T-helper 9 cell (primary cell): Measurements from ENCODE around the gene ORC1.

ENCODE experiments used
- DNase-seq: peaks from one replicate; pipeline ENCODE4 v3.0.0-alpha.2; 2020

Gene ORC1

DNA sequence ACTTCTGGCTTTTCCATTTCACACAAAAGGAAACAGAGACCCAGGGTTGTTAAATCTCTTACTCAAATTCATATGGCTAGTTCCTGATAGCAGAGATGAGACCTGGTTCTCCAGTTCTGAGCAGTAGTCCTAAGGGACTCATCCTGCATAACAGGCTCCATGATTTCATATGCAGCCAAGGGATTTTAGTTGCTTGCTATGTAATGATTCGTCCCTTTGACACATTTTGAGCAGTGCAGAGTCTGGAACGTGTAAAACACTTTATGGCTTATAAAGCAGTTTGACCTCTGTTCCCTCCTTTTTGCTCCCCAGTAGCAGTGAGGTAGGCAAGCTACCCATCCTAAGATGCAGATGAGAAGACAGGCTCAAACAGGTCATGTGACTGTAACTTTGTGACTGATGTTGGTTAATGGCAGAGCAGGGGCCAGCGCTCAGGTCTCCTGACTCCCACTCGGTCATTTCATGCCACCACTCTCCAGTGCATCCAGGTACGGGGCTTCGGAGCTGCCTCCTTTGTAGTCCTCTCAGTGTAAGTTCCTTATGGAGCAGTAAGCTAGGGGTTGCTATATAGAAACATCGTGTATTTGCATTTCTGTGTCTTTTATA, 62.5 kb downstream of the ORC1 start:
- no peak for DNase-seq

DNA sequence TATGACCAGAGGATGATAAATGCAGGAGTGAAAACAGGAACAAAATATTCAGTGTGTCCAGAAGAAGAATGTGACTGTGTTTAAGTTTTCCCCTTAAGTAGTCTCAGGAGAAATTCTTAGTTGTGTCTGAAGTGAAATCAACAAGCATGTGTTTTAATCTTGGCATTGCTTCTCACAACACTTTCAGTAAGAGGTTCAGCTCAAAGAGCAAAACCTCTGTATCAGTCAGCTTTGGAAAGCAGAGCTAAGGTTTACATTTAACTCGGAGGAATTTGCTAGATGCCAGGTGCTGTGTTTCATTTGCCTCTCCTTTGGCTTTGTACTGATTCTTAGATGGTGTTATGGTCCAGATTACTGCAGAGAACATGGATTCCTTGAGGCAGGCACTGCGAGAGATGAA, 66.8 kb downstream of the ORC1 start:
- no peak for DNase-seq

DNA sequence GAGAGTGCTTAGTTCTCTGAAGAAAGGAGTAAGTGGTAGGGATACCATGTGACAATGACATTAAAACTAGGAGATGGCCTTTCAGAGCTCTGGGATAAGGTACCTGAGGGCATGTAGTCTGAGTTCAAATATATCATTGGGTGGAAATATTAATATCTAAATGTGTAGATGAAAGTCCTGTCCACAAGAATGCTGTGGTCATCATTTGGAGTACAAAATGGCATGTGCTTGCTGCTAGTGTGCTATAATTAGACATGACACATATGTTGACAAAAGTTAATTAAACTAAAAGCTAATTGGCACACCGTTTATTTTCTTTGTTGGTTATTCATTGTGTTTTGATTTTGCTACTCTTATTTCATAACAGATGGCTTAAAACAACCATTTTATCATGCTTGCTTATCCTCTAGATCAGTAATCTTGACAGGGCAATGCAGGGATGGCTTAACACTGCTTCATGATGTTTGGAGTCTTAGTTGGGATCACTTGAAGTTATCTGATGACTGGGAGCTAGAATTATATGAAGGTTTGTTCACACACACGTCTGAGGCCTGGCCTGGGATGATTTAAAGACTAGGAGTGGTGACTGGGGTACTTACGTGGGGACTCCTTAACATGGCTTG, 69.2 kb downstream of the ORC1 start:
- no peak for DNase-seq

DNA sequence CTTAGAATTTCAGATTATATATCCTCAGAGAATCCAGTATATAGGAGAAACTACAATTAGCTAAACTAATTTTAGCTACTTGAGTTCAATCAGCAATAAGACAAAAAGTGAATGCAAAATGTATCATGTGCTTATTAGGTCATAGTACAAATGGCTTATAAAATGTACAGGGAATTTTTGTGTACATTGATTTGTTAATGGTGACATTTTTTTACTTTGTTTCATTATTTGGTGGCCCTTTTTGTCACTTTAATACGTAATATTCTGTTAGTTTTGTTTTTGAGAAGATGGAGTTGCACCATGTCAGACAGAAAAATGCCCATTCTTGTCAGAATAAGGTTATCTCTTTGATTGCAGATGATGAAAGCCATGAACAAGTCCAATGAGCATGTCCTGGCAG, 71.8 kb downstream of the ORC1 start:
- no peak for DNase-seq

DNA sequence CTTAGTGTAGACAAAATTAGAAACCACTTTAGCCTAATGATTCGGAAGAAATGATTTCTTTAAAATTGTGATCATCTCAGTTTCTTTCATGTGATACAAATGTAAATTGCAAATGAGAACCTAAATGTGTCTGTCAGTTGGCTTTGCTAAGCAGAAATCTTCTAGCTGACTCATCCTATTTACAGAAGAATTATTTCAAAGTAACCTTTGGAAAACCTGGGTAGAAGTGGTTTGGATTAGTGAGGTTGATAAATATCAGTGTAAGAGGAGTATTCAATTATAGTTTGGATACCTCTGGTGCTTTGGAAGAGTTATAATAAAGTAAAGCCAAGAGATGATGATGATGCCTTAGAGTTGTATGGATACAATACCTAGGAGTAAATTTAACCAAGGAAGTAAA, 75.6 kb downstream of the ORC1 start:
- no peak for DNase-seq

DNA sequence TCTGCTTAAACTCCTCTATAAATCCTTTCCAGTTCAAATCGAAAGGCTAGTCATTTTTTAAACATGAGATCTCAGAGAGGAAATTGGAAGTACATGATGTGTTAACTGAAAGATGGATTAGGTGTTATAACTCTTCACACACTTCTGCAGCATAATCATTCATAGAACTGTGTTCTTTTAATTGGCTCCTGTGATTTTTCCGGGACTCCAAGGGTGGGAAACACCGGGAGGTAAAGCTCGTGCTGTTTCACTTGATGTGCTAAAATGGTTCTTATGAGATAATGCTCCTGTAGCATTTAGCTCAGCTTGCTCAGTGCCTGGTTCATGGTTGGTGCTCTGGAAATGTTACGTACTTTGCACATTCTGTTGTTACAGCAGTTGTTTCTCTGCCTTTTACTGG, 78.4 kb downstream of the ORC1 start:
- DNase-seq = no peak

DNA sequence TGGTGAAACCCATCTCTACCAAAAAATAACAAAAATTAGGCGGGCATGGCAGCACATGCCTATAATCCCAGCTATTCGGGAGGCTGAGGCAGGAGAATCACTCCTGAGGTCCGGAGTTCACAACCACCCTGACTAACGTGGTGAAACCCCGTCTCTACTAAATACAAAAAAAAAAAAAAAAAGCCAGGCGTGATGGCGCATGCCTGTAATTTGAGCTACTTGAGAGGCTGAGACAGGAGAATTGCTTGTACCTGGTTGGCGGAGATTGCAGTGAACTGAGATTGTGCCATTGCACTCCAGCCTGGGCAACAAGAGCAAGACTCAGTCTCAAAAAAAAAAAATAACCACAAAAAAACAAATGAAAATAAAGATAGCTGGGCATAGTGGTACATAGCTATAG, 80.5 kb downstream of the ORC1 start:
- DNase-seq = no peak
